ENCODE results near the gene MCF2.

The MCF2 gene

GRCh38 chrX:139554376-139554775 lies 153.6 kb downstream of the MCF2 start:
- Histone ChIP-seq H3K36me3 (ENCODE audit: insufficient read depth, low read length) (no peaks in the 10 kb centered on the region), H3K27ac (ENCODE audit: low read depth, low read length, poor library complexity, severe bottlenecking) (no peak overlapping the region), H2AFZ (ENCODE audit: low read length) (no peak overlapping the region), H3K4me3 (ENCODE audit: low read depth, low read length, poor library complexity, severe bottlenecking) (no peak overlapping the region), H3K9me3 (ENCODE audit: low read length) (no peaks in the 10 kb centered on the region), H3K9ac (ENCODE audit: low read length) (no peak overlapping the region), H3K4me1 (ENCODE audit: insufficient read depth, low read length, severe bottlenecking) (no peaks in the 10 kb centered on the region), H3F3A (ENCODE audit: insufficient read depth, low read length) (no peaks in the 10 kb centered on the region), H3K27me3 (ENCODE audit: insufficient read depth, low read length) (no peaks in the 10 kb centered on the region), H3K4me2 (ENCODE audit: low read length) (no peak overlapping the region), H3K9me2 (ENCODE audit: low read depth, low read length) (no peaks in the 10 kb centered on the region), H4K20me1 (ENCODE audit: insufficient read depth, low read length) (no peaks in the 10 kb centered on the region), H3K79me2 (ENCODE audit: insufficient read depth, low read length) (no peaks in the 10 kb centered on the region)
- TF ChIP-seq EZH2 (IDR thresholded peaks at IDR 0.05; ENCODE audit: borderline replicate concordance, low read length) (no peak), CTCF (IDR thresholded peaks at IDR 0.05; ENCODE audit: low read length) (no peak)

DNA sequence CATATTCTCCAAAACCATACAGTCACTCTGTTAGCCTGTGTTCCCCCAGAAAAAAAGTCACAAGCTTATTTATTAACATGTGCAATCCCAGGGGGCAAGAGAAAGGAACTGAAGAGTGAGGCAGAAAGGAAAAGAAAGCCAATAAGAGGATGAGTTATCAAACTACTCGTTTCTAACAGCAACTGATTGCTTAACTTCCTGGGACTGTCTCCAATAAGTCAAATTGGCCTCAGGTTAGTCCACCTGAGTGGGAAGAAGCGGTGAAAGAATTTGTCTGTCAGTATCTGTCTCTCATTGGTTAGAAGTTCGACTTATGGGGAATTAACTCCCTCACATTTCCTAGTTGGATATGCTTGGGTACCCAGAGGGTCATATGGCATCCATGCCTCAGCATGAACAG lies 163.4 kb downstream of the MCF2 start:
- no peaks in the 10 kb centered on the region for H3K9me3 ChIP-seq (ENCODE audit: low read length)
- H3K4me3 ChIP-seq (ENCODE audit: low read depth, low read length, poor library complexity, severe bottlenecking), result no peak overlapping the region
- no peaks in the 10 kb centered on the region for H3F3A ChIP-seq (ENCODE audit: insufficient read depth, low read length)
- no peaks in the 10 kb centered on the region for H4K20me1 ChIP-seq (ENCODE audit: insufficient read depth, low read length)
- H3K4me1 ChIP-seq (ENCODE audit: insufficient read depth, low read length, severe bottlenecking), result no peaks in the 10 kb centered on the region
- H3K9me2 ChIP-seq (ENCODE audit: low read depth, low read length), result no peaks in the 10 kb centered on the region
- H2AFZ ChIP-seq (ENCODE audit: low read length), result no peak overlapping the region
- H3K4me2 ChIP-seq (ENCODE audit: low read length), result no peak overlapping the region
- TF ChIP-seq EZH2 (IDR thresholded peaks at IDR 0.05; ENCODE audit: borderline replicate concordance, low read length) (no peak), CTCF (IDR thresholded peaks at IDR 0.05; ENCODE audit: low read length) (no peak)
- no peaks in the 10 kb centered on the region for H3K36me3 ChIP-seq (ENCODE audit: insufficient read depth, low read length)
- H3K79me2 ChIP-seq (ENCODE audit: insufficient read depth, low read length), result no peaks in the 10 kb centered on the region
- no peaks in the 10 kb centered on the region for H3K27me3 ChIP-seq (ENCODE audit: insufficient read depth, low read length)
- H3K9ac ChIP-seq (ENCODE audit: low read length), result no peak overlapping the region
- no peak overlapping the region for H3K27ac ChIP-seq (ENCODE audit: low read depth, low read length, poor library complexity, severe bottlenecking)

GRCh38 chrX:139543920-139544319 lies 164.0 kb downstream of the MCF2 start:
- Histone ChIP-seq H3K9ac (ENCODE audit: low read length) (no peak overlapping the region), H4K20me1 (ENCODE audit: insufficient read depth, low read length) (no peaks in the 10 kb centered on the region), H3K9me3 (ENCODE audit: low read length) (no peaks in the 10 kb centered on the region), H3K36me3 (ENCODE audit: insufficient read depth, low read length) (no peaks in the 10 kb centered on the region), H3K4me2 (ENCODE audit: low read length) (no peak overlapping the region), H3K27ac (ENCODE audit: low read depth, low read length, poor library complexity, severe bottlenecking) (no peak overlapping the region), H3K4me1 (ENCODE audit: insufficient read depth, low read length, severe bottlenecking) (no peaks in the 10 kb centered on the region), H3K4me3 (ENCODE audit: low read depth, low read length, poor library complexity, severe bottlenecking) (no peak overlapping the region), H3K27me3 (ENCODE audit: insufficient read depth, low read length) (no peaks in the 10 kb centered on the region), H3K9me2 (ENCODE audit: low read depth, low read length) (no peaks in the 10 kb centered on the region), H3K79me2 (ENCODE audit: insufficient read depth, low read length) (no peaks in the 10 kb centered on the region), H2AFZ (ENCODE audit: low read length) (no peak overlapping the region), H3F3A (ENCODE audit: insufficient read depth, low read length) (no peaks in the 10 kb centered on the region)
- TF ChIP-seq EZH2 (IDR thresholded peaks at IDR 0.05; ENCODE audit: borderline replicate concordance, low read length) (no peak), CTCF (IDR thresholded peaks at IDR 0.05; ENCODE audit: low read length) (no peak)
